PFSK-1 (cell line): ENCODE data around the gene EPHB4.

Source experiments
- FOXP2 ChIP-seq: optimal IDR thresholded peaks from 2 replicates; pipeline ENCODE3; 2011; ENCODE audit warnings: borderline replicate concordance, control low read depth, inconsistent platforms; ENCODE audit not compliant: insufficient read depth; ENCODE audit errors: extremely low read length, extremely low read depth
- POLR2AphosphoS5 ChIP-seq: IDR thresholded peaks from 2 replicates; pipeline ENCODE4 v1.6.1; 2012; ENCODE audit warnings: low read depth, mild to moderate bottlenecking, control low read depth, low read length, moderate library complexity
- SIN3A ChIP-seq: IDR thresholded peaks from 2 replicates; pipeline ENCODE4 v1.6.1; 2012; ENCODE audit warnings: mild to moderate bottlenecking, low read length, moderate library complexity, borderline replicate concordance; ENCODE audit not compliant: insufficient read depth
- TAF1 ChIP-seq: IDR thresholded peaks from 2 replicates; pipeline ENCODE4 v1.6.1; 2012; ENCODE audit warnings: low read length, control low read depth, borderline replicate concordance; ENCODE audit not compliant: insufficient read depth
- TF ChIP-seq, protein P1 (sequence below), 2 experiments: IDR thresholded peaks; 2 replicates each; pipeline versions ENCODE4 v1.6.1 to v1.8.0; 2011 to 2012; ENCODE audit warnings: low read depth in 2 of 2, low read length in 2 of 2, control low read depth in 1 of 2, inconsistent platforms in 1 of 2, mild to moderate bottlenecking in 1 of 2, moderate library complexity in 1 of 2; ENCODE audit not compliant: insufficient read depth in 1 of 2

EPHB4 gene

DNA sequence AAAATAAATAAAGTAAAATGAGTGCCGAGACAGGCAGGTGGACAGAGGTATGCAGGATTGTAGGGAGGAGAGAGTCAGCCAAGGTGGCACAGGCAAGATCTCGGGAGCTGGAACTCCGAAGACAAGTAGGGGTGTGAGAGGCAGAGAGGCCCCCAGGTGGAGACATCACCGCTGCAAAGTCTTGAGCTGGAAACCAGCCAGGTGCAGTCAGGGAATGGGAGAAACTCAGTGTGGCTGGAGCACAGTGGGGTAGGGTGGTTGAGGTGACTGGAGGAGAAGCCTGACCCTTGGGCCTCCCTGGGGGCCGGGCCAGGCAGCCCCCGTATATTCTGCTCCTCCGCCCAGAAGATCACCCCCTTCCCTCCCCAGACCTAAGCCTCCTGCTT is 4.2 kb downstream of the EPHB4 start:
- TF ChIP-seq FOXP2 (no peak), TAF1 (no peak), POLR2AphosphoS5 (no peak), SIN3A (no peak)
- TF ChIP-seq, protein P1, sequence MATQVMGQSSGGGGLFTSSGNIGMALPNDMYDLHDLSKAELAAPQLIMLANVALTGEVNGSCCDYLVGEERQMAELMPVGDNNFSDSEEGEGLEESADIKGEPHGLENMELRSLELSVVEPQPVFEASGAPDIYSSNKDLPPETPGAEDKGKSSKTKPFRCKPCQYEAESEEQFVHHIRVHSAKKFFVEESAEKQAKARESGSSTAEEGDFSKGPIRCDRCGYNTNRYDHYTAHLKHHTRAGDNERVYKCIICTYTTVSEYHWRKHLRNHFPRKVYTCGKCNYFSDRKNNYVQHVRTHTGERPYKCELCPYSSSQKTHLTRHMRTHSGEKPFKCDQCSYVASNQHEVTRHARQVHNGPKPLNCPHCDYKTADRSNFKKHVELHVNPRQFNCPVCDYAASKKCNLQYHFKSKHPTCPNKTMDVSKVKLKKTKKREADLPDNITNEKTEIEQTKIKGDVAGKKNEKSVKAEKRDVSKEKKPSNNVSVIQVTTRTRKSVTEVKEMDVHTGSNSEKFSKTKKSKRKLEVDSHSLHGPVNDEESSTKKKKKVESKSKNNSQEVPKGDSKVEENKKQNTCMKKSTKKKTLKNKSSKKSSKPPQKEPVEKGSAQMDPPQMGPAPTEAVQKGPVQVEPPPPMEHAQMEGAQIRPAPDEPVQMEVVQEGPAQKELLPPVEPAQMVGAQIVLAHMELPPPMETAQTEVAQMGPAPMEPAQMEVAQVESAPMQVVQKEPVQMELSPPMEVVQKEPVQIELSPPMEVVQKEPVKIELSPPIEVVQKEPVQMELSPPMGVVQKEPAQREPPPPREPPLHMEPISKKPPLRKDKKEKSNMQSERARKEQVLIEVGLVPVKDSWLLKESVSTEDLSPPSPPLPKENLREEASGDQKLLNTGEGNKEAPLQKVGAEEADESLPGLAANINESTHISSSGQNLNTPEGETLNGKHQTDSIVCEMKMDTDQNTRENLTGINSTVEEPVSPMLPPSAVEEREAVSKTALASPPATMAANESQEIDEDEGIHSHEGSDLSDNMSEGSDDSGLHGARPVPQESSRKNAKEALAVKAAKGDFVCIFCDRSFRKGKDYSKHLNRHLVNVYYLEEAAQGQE (IDR thresholded peaks at IDR 0.05; ENCODE audit: insufficient read depth in 1 of 2, low read depth in 2 of 2, low read length in 2 of 2) = no peak

DNA sequence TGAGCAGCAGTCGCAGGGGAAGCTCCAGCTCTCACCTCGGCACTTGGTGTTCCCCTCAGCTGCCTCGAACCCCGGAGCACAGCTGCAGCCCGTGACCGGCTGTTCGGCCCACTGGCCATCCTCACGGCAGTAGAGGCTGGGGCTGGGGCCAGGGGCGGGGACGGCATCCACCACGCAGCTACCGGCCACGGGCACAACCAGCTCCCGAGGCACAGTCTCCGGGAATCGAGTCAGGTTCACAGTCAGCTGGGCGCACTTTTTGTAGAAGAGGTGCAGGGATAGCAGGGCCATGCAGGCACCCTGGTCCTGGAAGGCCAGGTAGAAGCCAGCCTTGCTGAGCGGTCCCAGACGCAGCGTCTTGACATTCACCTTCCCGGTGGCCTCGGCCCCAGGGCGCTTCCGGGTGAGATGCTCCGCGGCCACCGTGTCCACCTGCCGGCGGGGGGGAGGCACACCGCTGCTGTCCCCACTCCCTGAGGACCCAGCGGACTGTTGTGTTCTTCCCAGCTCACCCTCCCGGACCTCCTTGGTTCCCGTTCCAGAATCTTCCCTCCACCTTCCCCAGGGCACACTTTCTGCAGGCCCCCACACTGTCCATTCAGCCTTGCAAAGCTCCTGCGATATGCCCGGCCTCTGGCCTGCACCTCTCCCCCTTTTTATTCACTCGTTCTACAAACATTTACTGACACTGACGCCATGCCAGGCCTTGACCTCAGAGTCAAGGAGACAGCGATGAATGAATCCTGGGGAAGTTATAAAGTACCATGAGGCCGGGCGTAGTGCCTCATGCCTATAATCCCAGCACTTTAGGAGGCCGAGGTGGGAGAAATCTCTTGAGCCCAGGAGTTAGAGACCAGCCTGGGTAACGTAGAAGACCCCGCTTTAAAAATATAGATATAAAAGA is 4.8 kb downstream of the EPHB4 start:
- TF ChIP-seq, protein P1 (IDR thresholded peaks at IDR 0.05; ENCODE audit: insufficient read depth in 1 of 2, low read depth in 2 of 2, low read length in 2 of 2) = no peak
- TF ChIP-seq SIN3A (no peak), FOXP2 (no peak), POLR2AphosphoS5 (no peak), TAF1 (no peak)

DNA sequence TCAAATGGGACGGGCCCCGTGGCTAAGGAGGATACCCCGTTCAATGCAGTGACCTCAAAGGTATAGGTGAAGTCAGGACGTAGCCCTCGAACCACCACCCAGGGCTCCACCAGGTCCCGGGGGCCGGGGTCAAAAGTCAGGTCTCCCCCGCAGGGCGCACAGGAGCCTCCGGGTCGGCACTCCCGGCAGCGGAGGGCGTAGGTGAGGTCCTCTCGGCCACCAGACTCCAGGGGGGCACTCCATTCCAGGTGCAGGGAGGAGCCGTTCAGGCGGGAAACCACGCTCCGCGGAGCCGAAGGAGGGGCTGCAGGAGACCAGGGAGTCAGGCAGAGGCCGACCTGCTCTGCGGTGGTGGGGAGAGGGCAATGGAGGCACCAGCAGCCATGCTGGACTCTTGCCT is 7.7 kb downstream of the EPHB4 start:
- TF ChIP-seq FOXP2 = no peak
- TF ChIP-seq, protein P1 (IDR thresholded peaks at IDR 0.05; ENCODE audit: insufficient read depth in 1 of 2, low read depth in 2 of 2, low read length in 2 of 2) = no peak
- TF ChIP-seq SIN3A = no peak
- no peak for TF ChIP-seq TAF1
- no peak for TF ChIP-seq POLR2AphosphoS5

DNA sequence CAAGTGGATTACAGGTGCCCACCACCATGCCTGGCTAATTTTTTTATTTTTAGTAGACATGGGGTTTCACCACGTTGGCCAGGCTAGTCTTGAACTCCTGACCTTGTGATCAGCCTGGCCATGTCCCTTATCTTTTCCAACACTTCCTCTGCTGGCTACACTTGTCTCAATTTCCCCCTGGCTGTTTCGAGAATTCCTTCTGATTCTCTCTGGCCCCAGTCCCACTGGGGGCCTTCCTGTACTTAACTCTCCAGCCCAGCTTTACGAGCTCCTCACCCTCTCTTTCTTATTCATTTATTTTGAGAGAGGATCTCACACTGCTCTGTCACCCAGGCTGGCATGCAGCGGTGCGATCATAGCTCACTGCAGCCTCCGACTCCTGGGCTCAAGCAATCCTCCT is 8.5 kb downstream of the EPHB4 start:
- TF ChIP-seq, protein P1 (IDR thresholded peaks at IDR 0.05; ENCODE audit: insufficient read depth in 1 of 2, low read depth in 2 of 2, low read length in 2 of 2) = no peak
- no peak for TF ChIP-seq SIN3A
- no peak for TF ChIP-seq POLR2AphosphoS5
- no peak for TF ChIP-seq TAF1
- no peak for TF ChIP-seq FOXP2

DNA sequence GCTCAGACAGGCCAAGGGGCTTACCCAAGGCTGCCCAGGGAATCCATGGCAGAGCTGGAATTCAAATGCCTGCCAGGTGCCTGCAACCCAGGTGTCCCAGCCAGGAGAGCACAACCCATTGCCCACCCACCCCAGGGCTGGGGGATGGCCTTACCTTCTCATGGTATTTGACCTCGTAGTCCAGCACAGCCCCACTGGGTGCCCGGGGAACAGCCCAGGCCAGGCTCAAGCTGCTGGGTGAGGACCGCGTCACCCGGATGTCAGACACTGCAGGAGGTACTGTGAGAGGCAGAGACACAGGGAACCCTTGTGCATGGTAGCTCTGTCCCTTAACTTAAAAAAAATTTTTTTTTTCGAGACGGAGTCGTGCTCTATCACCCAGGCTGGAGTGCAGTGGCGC is 9.0 kb downstream of the EPHB4 start:
- TF ChIP-seq POLR2AphosphoS5 (no peak), TAF1 (no peak), FOXP2 (no peak), SIN3A (no peak)
- TF ChIP-seq, protein P1 (IDR thresholded peaks at IDR 0.05; ENCODE audit: insufficient read depth in 1 of 2, low read depth in 2 of 2, low read length in 2 of 2) = no peak
